RCC 7860 (cell line): ENCODE measurements around the gene DDX1.

Experiments
- DNase-seq: peaks from one replicate; pipeline ENCODE4 v3.0.0-alpha.2; 2015; ENCODE audit warnings: low spot score
- FAIRE-seq: peaks from 2 replicates; lab custom pipeline; 2012; peaks lifted over from hg19 to GRCh38; lab: Jason Lieb, UNC

Gene DDX1

GRCh38 chr2:15626126-15626525, 34.5 kb downstream of the DDX1 start:
- DNase-seq (no peak), FAIRE-seq (no peak)

- FAIRE-seq, result no peak
- no peak for DNase-seq
Measured at GRCh38 chr2:15626967-15627366, 35.3 kb downstream of the DDX1 start.

- DNase-seq (no peak), FAIRE-seq (no peak)
Measured at GRCh38 chr2:15627817-15628684, 36.4 kb downstream of the DDX1 start.

- no peak for FAIRE-seq
Measured at GRCh38 chr2:15628899-15629855, 37.5 kb downstream of the DDX1 start.

GRCh38 chr2:15630121-15630977, 38.7 kb downstream of the DDX1 start:
- FAIRE-seq (no peak), DNase-seq (no peak)

More at GRCh38 chr2:15628899-15629855, 37.5 kb downstream of the DDX1 start:
- no peak for DNase-seq

- no peak for DNase-seq
- no peak for FAIRE-seq
Measured at GRCh38 chr2:15630978-15631719, 39.5 kb downstream of the DDX1 start.

GRCh38 chr2:15631883-15632282, 40.2 kb downstream of the DDX1 start:
- no peak for DNase-seq
- FAIRE-seq, result no peak

GRCh38 chr2:15633043-15633970, 41.6 kb downstream of the DDX1 start:
- FAIRE-seq (no peak), DNase-seq (no peak)

GRCh38 chr2:15633971-15634346, 42.3 kb downstream of the DDX1 start:
- DNase-seq, result no peak
- no peak for FAIRE-seq

- no peak for DNase-seq
- no peak for FAIRE-seq
Measured at GRCh38 chr2:15634846-15635490, 43.3 kb downstream of the DDX1 start.

- DNase-seq (peak; percentile 13), FAIRE-seq (no peak)
Measured at GRCh38 chr2:15636972-15637785, 45.5 kb downstream of the DDX1 start.

GRCh38 chr2:15638720-15639119, 47.1 kb downstream of the DDX1 start:
- DNase-seq (no peak), FAIRE-seq (no peak)

- no peak for DNase-seq
- FAIRE-seq, result no peak
Measured at GRCh38 chr2:15639323-15640251, 47.9 kb downstream of the DDX1 start.

GRCh38 chr2:15640261-15640711, 48.6 kb downstream of the DDX1 start:
- FAIRE-seq (no peak), DNase-seq (peak; percentile 51)

- FAIRE-seq (no peak), DNase-seq (no peak)
Measured at GRCh38 chr2:15640784-15641183, 49.1 kb downstream of the DDX1 start.

GRCh38 chr2:15641530-15641982, 49.9 kb downstream of the DDX1 start:
- DNase-seq (no peak), FAIRE-seq (no peak)
